K562 (cell line): ENCODE measurements around the gene PPARD. TPM values are rescaled to one million over a fixed set of nuclear protein-coding genes. Genes with fewer than 3 reads are reported as not detected.

Source experiments
- GABPA ChIP-seq: fragments of 200-800 bp; sonication (Bioruptor generic); conservative IDR thresholded peaks from 2 replicates; pipeline ENCODE4 v1.6.1; 2016; ENCODE audit warnings: low read depth, missing genetic modification characterization, missing compliant biosample characterization
- NCOA4 ChIP-seq: fragments of 450-650 bp; IDR thresholded peaks from 2 replicates; pipeline ENCODE4 v1.6.1; 2018; ENCODE audit warnings: mild to moderate bottlenecking; ENCODE audit not compliant: partially characterized antibody
- NFRKB ChIP-seq: fragments of 450-650 bp; IDR thresholded peaks from 2 replicates; pipeline ENCODE4 v1.6.1; 2016; ENCODE audit warnings: low read depth
- NR1H2 ChIP-seq: sonication (generic); formaldehyde crosslinking; IDR thresholded peaks from 2 replicates; pipeline ENCODE4 v1.4.0; 2020; ENCODE audit warnings: mild to moderate bottlenecking, missing genetic modification reagents
- NR3C1 ChIP-seq: sonication (generic); formaldehyde crosslinking; IDR thresholded peaks from 2 replicates; pipeline ENCODE4 v1.8.1; 2022; ENCODE audit warnings: missing genetic modification reagents
- PCBP2 ChIP-seq: fragments of 200-400 bp; formaldehyde crosslinking; IDR thresholded peaks from 2 replicates; pipeline ENCODE4 v1.6.1; 2018; ENCODE audit warnings: low read length, low read depth, mild to moderate bottlenecking, moderate library complexity; ENCODE audit not compliant: poor library complexity, severe bottlenecking
- POLR2H ChIP-seq: IDR thresholded peaks from 2 replicates; pipeline ENCODE4 v1.6.1; 2016; ENCODE audit warnings: missing genetic modification characterization, low read depth, mild to moderate bottlenecking, control low read depth, missing compliant biosample characterization, moderate library complexity
- RAD51 ChIP-seq: fragments of 450-650 bp; IDR thresholded peaks from 2 replicates; pipeline ENCODE4 v1.7.1; 2016; ENCODE audit warnings: low read depth, mild to moderate bottlenecking, borderline replicate concordance
- RB1 ChIP-seq: fragments of 450-650 bp; IDR thresholded peaks from 2 replicates; pipeline ENCODE4 v1.6.1; 2017; ENCODE audit warnings: low read depth, mild to moderate bottlenecking
- SMARCE1 ChIP-seq: fragments of 450-650 bp; IDR thresholded peaks from 2 replicates; pipeline ENCODE4 v1.7.1; 2016; ENCODE audit warnings: mild to moderate bottlenecking
- TARDBP ChIP-seq: fragments of 450-650 bp; IDR thresholded peaks from 2 replicates; pipeline ENCODE4 v1.6.1; 2016
- TCF3 ChIP-seq: sonication (generic); formaldehyde crosslinking; IDR thresholded peaks from 2 replicates; pipeline ENCODE4 v1.4.0; 2020; ENCODE audit warnings: mild to moderate bottlenecking, missing genetic modification reagents
- TRIM28 ChIP-seq: fragments of 450-650 bp; IDR thresholded peaks from 2 replicates; pipeline ENCODE4 v1.6.1; 2017
- ZEB2 ChIP-seq: fragments of 450-650 bp; IDR thresholded peaks from 2 replicates; pipeline ENCODE4 v1.6.1; 2016
- ZNF3 ChIP-seq: fragments of 250-450 bp; sonication (Bioruptor Pico); IDR thresholded peaks from 2 replicates; pipeline ENCODE4 v1.5.0; 2021; ENCODE audit warnings: mild to moderate bottlenecking, moderate library complexity
- ZNF311 ChIP-seq: fragments of 250-450 bp; sonication (Bioruptor Pico); IDR thresholded peaks from 2 replicates; pipeline ENCODE4 v1.4.0; 2020; ENCODE audit warnings: mild to moderate bottlenecking, moderate library complexity
- ZNF764 ChIP-seq: fragments of 250-450 bp; sonication (Bioruptor Pico); IDR thresholded peaks from 2 replicates; pipeline ENCODE4 v1.4.0; 2020; ENCODE audit warnings: low read depth, mild to moderate bottlenecking, moderate library complexity
- ZNF785 ChIP-seq: fragments of 250-450 bp; sonication (Bioruptor Pico); IDR thresholded peaks from 2 replicates; pipeline ENCODE4 v1.4.0; 2020; ENCODE audit warnings: mild to moderate bottlenecking
- ZSCAN32 ChIP-seq: fragments of 450-650 bp; formaldehyde crosslinking; IDR thresholded peaks from 2 replicates; pipeline ENCODE4 v1.4.0; 2020; ENCODE audit warnings: mild to moderate bottlenecking, moderate library complexity
- polyA plus RNA-seq, 8 experiments: library from polyadenylated mRNA; depleted of rRNA in 4 of 8; stranded (reverse) in 5 of 8; unstranded in 3 of 8; fragments of >200 nt; fragmentation: Nextera tagmentation in 2 of 8; fragmentation: Illumina TruSeq in 1 of 8; extraction: Ambion mirVana in 2 of 8; extraction: Trizol in 1 of 8; gene quantifications; 2 replicates each; pipeline versions ENCODE4 v1.2.1 to v1.2.3, GENCODE V29; 2011 to 2014; ENCODE audit warnings: inconsistent platforms in 1 of 8, missing spikeins in 1 of 8
- total RNA-seq, 7 experiments: library from RNA; depleted of rRNA in 6 of 7; stranded (reverse); fragments of >200 nt in 6 of 7; fragmentation: Illumina TruSeq in 2 of 7; extraction: Trizol in 2 of 7; gene quantifications; 2 replicates each; pipeline versions ENCODE4 v1.2.1 to v1.2.3, GENCODE V29; 2011 to 2021; ENCODE audit warnings: low replicate concordance in 1 of 7
- TF ChIP-seq, protein P1 (sequence below): sonication (generic); formaldehyde crosslinking; IDR thresholded peaks from 2 replicates; pipeline ENCODE4 v1.8.0; 2022; ENCODE audit warnings: missing genetic modification reagents, mild to moderate bottlenecking, moderate library complexity, borderline replicate concordance
- TF ChIP-seq, protein P2 (sequence below), 2 experiments: fragments of 450-650 bp in 1 of 2; sonication (generic) in 1 of 2; formaldehyde crosslinking in 1 of 2; IDR thresholded peaks in 1 of 2; conservative IDR thresholded peaks in 1 of 2; 2 replicates each; pipeline versions ENCODE4 v1.6.1 to v1.8.1; 2016 to 2023; ENCODE audit warnings: mild to moderate bottlenecking in 2 of 2, moderate library complexity in 2 of 2, inconsistent platforms in 1 of 2, missing genetic modification reagents in 1 of 2
- TF ChIP-seq, protein P3 (sequence below), 3 experiments: fragments of 200-800 bp in 1 of 3; fragments of 250-450 bp in 1 of 3; fragments of 450-650 bp in 1 of 3; sonication (Bioruptor Pico) in 1 of 3; sonication (Bioruptor generic) in 1 of 3; formaldehyde crosslinking in 1 of 3; IDR thresholded peaks; 2 replicates each; pipeline versions ENCODE4 v1.6.1 to v1.8.0; 2016 to 2022; ENCODE audit warnings: mild to moderate bottlenecking in 2 of 3, missing genetic modification characterization in 2 of 3, missing compliant biosample characterization in 1 of 3, moderate library complexity in 1 of 3
- TF ChIP-seq, protein P4 (sequence below), 2 experiments: fragments of 450-650 bp; IDR thresholded peaks; 2 replicates each; pipeline ENCODE4 v1.6.1; 2016

Gene PPARD
- total and polyA plus RNA-seq, 9 of the 15 experiments (the other 6 are each of a cell fraction or from before 2014, with no cell fraction given), result 0.14 to 13.2 (median 3.8) TPM

DNA sequence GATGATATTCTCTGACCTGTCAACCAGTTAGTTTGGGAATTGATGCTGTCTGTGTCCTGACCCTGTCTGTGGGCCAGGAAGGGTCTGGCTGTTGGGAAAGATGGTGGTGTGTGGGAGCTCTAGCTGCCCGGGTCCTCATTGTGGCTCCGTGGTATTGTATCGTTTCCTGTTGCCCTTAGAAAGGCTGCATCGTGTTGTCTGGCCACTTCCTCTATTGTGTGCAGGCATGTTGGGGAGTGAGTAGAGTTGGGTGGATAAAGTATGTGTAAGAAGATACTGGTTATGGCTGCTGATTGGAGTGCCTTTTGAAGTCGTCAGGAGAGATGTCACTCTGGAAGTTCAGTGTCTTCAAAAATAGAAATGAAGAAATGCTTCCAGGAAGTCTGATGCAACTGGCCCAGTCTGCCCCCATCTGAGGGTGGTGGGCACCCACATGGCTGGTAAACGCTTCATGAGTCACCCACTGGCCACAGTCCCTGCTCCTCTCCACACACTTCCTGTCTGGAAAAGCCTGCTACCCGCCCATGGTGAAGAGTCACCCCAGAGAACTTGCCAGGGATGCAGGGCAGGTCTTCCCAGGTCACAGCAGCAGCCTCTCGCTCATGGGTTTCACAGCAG lies 27.9 kb downstream of the PPARD start (continued):
- TF ChIP-seq, protein P1, sequence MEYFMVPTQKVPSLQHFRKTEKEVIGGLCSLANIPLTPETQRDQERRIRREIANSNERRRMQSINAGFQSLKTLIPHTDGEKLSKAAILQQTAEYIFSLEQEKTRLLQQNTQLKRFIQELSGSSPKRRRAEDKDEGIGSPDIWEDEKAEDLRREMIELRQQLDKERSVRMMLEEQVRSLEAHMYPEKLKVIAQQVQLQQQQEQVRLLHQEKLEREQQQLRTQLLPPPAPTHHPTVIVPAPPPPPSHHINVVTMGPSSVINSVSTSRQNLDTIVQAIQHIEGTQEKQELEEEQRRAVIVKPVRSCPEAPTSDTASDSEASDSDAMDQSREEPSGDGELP (CRISPR knock-in tag), result peak; percentile 31; the same call in 1 of the 2 replicates
- no peak for TF ChIP-seq ZNF311 (CRISPR knock-in tag)
- TF ChIP-seq NCOA4, result no peak
- peak; percentile 51; the same call in 1 of the 2 replicates for TF ChIP-seq SMARCE1
- TF ChIP-seq, protein P2, sequence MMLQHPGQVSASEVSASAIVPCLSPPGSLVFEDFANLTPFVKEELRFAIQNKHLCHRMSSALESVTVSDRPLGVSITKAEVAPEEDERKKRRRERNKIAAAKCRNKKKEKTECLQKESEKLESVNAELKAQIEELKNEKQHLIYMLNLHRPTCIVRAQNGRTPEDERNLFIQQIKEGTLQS (IDR thresholded peaks at IDR 0.05), result peak; percentile 81
- TF ChIP-seq, protein P2 (CRISPR knock-in tag; conservative IDR thresholded peaks at IDR 0.05), result no peak
- TF ChIP-seq, protein P3, sequence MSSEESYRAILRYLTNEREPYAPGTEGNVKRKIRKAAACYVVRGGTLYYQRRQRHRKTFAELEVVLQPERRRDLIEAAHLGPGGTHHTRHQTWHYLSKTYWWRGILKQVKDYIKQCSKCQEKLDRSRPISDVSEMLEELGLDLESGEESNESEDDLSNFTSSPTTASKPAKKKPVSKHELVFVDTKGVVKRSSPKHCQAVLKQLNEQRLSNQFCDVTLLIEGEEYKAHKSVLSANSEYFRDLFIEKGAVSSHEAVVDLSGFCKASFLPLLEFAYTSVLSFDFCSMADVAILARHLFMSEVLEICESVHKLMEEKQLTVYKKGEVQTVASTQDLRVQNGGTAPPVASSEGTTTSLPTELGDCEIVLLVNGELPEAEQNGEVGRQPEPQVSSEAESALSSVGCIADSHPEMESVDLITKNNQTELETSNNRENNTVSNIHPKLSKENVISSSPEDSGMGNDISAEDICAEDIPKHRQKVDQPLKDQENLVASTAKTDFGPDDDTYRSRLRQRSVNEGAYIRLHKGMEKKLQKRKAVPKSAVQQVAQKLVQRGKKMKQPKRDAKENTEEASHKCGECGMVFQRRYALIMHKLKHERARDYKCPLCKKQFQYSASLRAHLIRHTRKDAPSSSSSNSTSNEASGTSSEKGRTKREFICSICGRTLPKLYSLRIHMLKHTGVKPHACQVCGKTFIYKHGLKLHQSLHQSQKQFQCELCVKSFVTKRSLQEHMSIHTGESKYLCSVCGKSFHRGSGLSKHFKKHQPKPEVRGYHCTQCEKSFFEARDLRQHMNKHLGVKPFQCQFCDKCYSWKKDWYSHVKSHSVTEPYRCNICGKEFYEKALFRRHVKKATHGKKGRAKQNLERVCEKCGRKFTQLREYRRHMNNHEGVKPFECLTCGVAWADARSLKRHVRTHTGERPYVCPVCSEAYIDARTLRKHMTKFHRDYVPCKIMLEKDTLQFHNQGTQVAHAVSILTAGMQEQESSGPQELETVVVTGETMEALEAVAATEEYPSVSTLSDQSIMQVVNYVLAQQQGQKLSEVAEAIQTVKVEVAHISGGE (CRISPR knock-in tag; IDR thresholded peaks at IDR 0.05), result peak in 1 of 3 experiments; percentile 70; a peak in 2 of 6 replicates
- no peak for TF ChIP-seq ZNF3
- TF ChIP-seq ZNF785 (CRISPR knock-in tag), result no peak
- no peak for TF ChIP-seq TARDBP
- peak; percentile 79 for TF ChIP-seq GABPA
- TF ChIP-seq PCBP2, result no peak
- TF ChIP-seq TCF3 (CRISPR knock-in tag), result peak; percentile 55
- no peak for TF ChIP-seq TRIM28
- TF ChIP-seq NFRKB, result peak; percentile 58; the same call in 1 of the 2 replicates
- TF ChIP-seq ZNF764 (CRISPR knock-in tag), result no peak
- TF ChIP-seq, protein P4, sequence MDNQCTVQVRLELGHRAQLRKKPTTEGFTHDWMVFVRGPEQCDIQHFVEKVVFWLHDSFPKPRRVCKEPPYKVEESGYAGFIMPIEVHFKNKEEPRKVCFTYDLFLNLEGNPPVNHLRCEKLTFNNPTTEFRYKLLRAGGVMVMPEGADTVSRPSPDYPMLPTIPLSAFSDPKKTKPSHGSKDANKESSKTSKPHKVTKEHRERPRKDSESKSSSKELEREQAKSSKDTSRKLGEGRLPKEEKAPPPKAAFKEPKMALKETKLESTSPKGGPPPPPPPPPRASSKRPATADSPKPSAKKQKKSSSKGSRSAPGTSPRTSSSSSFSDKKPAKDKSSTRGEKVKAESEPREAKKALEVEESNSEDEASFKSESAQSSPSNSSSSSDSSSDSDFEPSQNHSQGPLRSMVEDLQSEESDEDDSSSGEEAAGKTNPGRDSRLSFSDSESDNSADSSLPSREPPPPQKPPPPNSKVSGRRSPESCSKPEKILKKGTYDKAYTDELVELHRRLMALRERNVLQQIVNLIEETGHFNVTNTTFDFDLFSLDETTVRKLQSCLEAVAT (IDR thresholded peaks at IDR 0.05), result no peak
- TF ChIP-seq POLR2H (tag), result no peak
- TF ChIP-seq RAD51, result no peak
- no peak for TF ChIP-seq RB1
- no peak for TF ChIP-seq ZSCAN32 (CRISPR knock-in tag)
- no peak for TF ChIP-seq NR1H2 (CRISPR knock-in tag)
- no peak for TF ChIP-seq NR3C1 (CRISPR knock-in tag)
- no peak for TF ChIP-seq ZEB2
